ENCODE results near the gene PPP2R2C. TPM values are rescaled to one million over a fixed set of nuclear protein-coding genes. Genes with fewer than 3 reads are reported as not detected.

PPP2R2C gene
- total RNA-seq, 6 experiments from 2014 or later = 0.12 to 0.27 TPM; not detected in 4

DNA sequence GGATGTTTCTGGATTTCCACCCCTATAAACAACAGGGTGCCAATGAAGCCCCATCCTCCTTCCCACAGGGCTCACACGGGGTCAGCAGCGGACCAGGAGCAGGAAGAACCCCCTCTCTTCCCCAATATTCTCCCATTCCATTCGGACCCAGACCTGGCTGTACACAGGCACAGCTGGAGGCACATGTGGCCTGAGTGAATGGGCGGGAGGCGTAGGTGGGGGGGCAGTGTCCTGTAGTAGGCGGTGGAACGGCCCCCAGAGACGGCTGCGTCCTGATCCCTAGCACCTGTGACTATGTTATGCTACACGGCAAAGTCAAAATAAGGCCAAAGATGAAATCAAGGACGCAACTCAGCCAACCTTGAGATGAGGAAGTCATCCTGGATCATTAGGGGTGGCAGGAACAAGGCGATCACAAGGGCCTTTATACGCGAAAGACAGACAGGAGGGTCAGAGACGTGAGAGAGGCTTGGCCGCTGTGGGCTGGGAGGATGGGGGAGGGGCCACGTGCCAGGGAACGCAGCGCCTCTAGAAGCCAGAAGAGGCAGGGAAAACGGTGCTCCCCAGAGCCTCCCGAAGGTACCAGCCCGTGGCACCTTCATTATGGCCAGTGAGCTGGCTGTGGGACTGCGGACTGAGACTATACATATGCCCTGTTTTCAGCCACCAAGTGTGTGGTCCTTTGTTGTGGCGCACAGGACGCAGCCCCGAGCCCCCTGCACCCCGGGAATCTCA lies 127.2 kb downstream of the PPP2R2C start:
- Histone ChIP-seq H3K27ac (no peak overlapping the region), H3K36me3 (no peaks in the 10 kb centered on the region), H3K4me1 (no peaks in the 10 kb centered on the region), H3K9me3 (no peaks in the 10 kb centered on the region), H3K27me3 (no peaks in the 10 kb centered on the region), H3K4me3 (no peak overlapping the region)
- TF ChIP-seq POLR2A (IDR thresholded peaks at IDR 0.05) = no peak
- TF ChIP-seq, protein P1, sequence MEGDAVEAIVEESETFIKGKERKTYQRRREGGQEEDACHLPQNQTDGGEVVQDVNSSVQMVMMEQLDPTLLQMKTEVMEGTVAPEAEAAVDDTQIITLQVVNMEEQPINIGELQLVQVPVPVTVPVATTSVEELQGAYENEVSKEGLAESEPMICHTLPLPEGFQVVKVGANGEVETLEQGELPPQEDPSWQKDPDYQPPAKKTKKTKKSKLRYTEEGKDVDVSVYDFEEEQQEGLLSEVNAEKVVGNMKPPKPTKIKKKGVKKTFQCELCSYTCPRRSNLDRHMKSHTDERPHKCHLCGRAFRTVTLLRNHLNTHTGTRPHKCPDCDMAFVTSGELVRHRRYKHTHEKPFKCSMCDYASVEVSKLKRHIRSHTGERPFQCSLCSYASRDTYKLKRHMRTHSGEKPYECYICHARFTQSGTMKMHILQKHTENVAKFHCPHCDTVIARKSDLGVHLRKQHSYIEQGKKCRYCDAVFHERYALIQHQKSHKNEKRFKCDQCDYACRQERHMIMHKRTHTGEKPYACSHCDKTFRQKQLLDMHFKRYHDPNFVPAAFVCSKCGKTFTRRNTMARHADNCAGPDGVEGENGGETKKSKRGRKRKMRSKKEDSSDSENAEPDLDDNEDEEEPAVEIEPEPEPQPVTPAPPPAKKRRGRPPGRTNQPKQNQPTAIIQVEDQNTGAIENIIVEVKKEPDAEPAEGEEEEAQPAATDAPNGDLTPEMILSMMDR (IDR thresholded peaks at IDR 0.05) = no peak
- peak in 1 of 3 donors; percentile 37 for DNase-seq
- no peak for ATAC-seq
- intact Hi-C loops (cut with DNase I) = loop anchor here in 1 of 2 donors (10.0 kb wide), 1 partner anchor 200 kb away; no protein-coding TSS in a partner anchor
- WGBS (ENCODE audit: insufficient coverage, low coverage, low lambda C conversion rate, missing lambda C conversion rate) = 58% methylated on average over 18 of the region's 27 CpGs

DNA sequence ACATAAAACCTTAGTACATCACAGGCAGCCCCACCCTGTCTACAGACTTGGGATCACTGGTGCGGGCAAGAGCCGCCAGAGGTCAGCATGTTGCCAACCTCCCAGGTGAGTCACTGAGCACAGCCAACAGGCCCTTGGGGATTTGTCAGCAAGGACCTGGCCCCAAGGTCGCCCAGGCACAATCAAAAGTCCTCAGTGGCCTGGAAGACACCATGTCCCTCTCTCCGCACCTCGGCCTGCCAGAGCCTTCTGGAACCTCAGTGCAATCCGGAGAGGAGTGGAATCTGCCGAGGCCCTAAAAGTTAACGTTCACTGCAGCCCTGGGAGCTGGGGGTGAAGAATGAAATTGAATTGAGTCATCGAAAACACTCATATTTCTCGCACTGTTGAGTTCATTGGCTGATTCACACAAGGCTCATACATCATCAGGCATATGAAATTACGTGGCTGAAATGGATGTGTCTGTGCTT lies 128.4 kb downstream of the PPP2R2C start:
- H3K27me3 ChIP-seq = no peaks in the 10 kb centered on the region
- no peaks in the 10 kb centered on the region for H3K9me3 ChIP-seq
- H3K4me3 ChIP-seq = no peak overlapping the region
- TF ChIP-seq POLR2A (IDR thresholded peaks at IDR 0.05) = no peak
- TF ChIP-seq, protein P1 (IDR thresholded peaks at IDR 0.05) = no peak
- DNase-seq (peak in 1 of 3 donors; percentile 45), ATAC-seq (peak in 3 of 4 donors; percentile 19 to 78 (median 52))
- WGBS (ENCODE audit: insufficient coverage, low coverage, low lambda C conversion rate, missing lambda C conversion rate) = 66% methylated on average over 7 of the region's 11 CpGs
- no peaks in the 10 kb centered on the region for H3K4me1 ChIP-seq
- intact Hi-C loops (cut with DNase I) = loop anchor here in 1 of 2 donors (10.0 kb wide), 1 partner anchor 201 kb away; no protein-coding TSS in a partner anchor
- H3K27ac ChIP-seq = no peak overlapping the region
- H3K36me3 ChIP-seq = no peaks in the 10 kb centered on the region

DNA sequence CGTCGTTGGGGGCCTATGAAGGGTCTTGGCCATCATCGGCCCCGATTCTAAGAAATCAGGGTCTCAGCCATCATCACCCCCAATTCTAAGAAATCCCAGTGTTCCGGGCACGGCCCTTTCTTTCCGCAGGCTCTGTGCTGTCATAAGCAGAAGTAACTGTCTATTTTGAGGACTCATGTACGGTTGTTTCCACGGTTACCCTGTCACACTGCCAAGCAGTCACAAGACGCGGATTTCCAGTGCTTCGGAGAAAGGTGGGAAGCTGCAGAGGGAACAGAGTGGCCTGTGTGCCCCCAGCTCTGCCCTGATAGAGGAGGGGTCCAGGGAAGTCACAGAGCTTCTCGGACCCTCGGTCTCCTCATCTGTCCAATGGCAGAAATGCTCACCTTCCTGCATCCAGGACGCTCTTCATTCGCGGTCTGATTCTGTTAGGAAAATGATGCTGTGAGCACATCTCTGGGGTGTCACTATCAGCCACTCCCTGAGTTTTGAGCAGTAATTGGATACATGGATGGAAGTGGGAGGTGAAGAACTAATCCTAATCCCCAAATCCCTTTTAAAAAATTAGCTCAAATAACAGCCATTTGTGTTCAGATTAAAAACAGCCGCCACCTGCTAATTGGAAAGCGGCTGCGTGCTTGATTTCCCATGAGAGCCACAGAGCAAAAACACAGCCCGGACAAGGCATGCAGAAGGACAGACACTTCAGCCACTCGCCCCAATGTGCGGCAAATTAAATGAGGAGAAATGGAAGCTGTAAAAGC lies 129.7 kb downstream of the PPP2R2C start:
- DNase-seq = peak in 1 of 3 donors; percentile 43
- no peak overlapping the region for H3K4me3 ChIP-seq
- H3K27ac ChIP-seq = no peak overlapping the region
- no peaks in the 10 kb centered on the region for H3K27me3 ChIP-seq
- no peaks in the 10 kb centered on the region for H3K9me3 ChIP-seq
- H3K36me3 ChIP-seq = no peaks in the 10 kb centered on the region
- ATAC-seq = peak in 1 of 4 donors; percentile 57
- H3K4me1 ChIP-seq = no peaks in the 10 kb centered on the region
- no peak for TF ChIP-seq POLR2A (IDR thresholded peaks at IDR 0.05)
- TF ChIP-seq, protein P1 (IDR thresholded peaks at IDR 0.05) = no peak
- WGBS (ENCODE audit: insufficient coverage, low coverage, low lambda C conversion rate, missing lambda C conversion rate) = 55% methylated on average over 21 of the region's 23 CpGs
- intact Hi-C loops (cut with DNase I) = loop anchor here in 1 of 2 donors (10.0 kb wide), 1 partner anchor 202 kb away; no protein-coding TSS in a partner anchor

DNA sequence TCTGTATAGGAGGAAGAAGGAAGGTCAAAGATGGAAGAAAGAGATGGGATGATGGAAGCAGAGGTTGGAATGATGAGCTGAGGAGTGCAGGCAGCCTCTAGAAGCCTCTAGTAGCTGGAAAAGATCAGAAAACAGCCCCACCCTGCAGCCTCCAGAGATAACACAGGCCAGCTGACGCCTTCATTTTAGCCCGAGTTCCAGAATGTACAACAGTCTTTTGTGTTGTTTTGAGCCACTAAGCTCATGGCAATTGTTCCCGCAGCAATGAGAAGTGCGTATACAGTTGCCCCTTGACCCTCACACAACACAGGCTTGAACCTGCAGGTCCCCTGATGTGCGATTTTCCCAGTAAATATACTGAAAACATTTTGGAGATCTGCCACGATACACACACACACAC lies 130.7 kb downstream of the PPP2R2C start:
- H3K27me3 ChIP-seq = no peaks in the 10 kb centered on the region
- intact Hi-C loops (cut with DNase I) = loop anchor here in 1 of 2 donors (10.0 kb wide), 1 partner anchor 203 kb away; no protein-coding TSS in a partner anchor

More for the DNA sequence above, 130.7 kb downstream of the PPP2R2C start:
- no peaks in the 10 kb centered on the region for H3K4me1 ChIP-seq
- H3K27ac ChIP-seq = no peak overlapping the region
- no peaks in the 10 kb centered on the region for H3K36me3 ChIP-seq
- H3K4me3 ChIP-seq = no peak overlapping the region
- peak in 1 of 3 donors; percentile 5 for DNase-seq
- no peaks in the 10 kb centered on the region for H3K9me3 ChIP-seq
- 63% methylated on average over 2 of the region's 6 CpGs for WGBS (ENCODE audit: insufficient coverage, low coverage, low lambda C conversion rate, missing lambda C conversion rate)
- TF ChIP-seq, protein P1 (IDR thresholded peaks at IDR 0.05) = no peak
- ATAC-seq = peak in 1 of 4 donors; percentile 4

Data from right lobe of liver (tissue), 6 donors.